NT2/D1 (cell line): ENCODE results near the gene ARHGEF26.

ENCODE experiments used
- SUZ12 ChIP-seq: IDR thresholded peaks from 2 replicates; pipeline ENCODE4 v1.6.1; 2011; ENCODE audit not compliant: insufficient read length, insufficient read depth; ENCODE audit errors: extremely low read depth
- YY1 ChIP-seq: IDR thresholded peaks from 2 replicates; pipeline ENCODE4 v1.6.1; 2011; ENCODE audit not compliant: insufficient read length, insufficient read depth

- TF ChIP-seq SUZ12 (no peak), YY1 (no peak)
These were observed 31.5 kb upstream of the ARHGEF26 start for GRCh38 chr3:154089421-154090420.
